HG03159 (cell line): ENCODE measurements around the gene RILP.
A peak's percentile ranks its signal among the peaks of the same experiment; 100 is the strongest.

Experiments
- ATAC-seq: cut with Tn5 transposase; IDR thresholded peaks from one replicate; pipeline ENCODE4 v1.9.1; 2021; ENCODE audit warnings: mild to moderate bottlenecking, moderate library complexity; ENCODE audit not compliant: unreplicated experiment

The RILP gene

DNA sequence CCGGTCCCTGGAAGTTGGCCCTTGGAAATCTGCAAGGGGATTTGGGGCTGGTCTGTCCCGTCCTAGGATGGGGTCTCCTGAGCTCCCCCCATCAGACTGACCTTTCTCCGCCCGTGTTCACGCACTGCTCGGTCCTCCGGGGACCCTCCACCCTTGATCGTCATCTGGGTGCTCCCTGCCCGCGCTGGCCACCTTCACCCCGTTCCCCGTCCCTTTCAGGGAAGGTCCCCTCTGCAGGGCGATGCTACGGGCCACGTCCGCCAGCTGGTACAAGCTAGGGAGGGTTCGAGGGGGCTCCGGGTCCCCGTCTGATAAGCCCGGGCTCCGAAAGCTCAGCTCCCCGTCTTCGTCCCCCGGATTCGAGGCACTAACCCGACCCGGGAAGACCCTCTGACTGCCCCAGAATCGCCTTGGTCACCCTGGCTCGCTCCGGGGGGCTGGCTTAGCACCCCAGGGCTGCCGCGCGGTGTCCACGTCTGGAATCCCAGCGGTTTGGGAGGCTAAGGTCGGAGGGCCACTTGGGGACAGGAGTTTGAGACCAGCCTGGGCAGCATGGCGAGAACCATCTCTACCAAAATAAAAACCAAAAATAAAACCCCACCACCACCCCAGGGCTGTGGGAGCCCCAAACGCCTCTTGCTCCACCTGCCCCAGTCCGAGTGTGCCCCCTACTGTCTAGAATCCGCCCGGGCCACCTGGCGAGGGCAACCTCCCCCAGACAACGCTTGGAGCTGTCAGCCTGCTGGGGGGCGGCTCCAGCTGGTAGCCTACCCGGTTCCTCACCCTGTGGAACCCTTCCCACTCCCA lies 20.0 kb downstream of the RILP start:
- no peak for ATAC-seq

DNA sequence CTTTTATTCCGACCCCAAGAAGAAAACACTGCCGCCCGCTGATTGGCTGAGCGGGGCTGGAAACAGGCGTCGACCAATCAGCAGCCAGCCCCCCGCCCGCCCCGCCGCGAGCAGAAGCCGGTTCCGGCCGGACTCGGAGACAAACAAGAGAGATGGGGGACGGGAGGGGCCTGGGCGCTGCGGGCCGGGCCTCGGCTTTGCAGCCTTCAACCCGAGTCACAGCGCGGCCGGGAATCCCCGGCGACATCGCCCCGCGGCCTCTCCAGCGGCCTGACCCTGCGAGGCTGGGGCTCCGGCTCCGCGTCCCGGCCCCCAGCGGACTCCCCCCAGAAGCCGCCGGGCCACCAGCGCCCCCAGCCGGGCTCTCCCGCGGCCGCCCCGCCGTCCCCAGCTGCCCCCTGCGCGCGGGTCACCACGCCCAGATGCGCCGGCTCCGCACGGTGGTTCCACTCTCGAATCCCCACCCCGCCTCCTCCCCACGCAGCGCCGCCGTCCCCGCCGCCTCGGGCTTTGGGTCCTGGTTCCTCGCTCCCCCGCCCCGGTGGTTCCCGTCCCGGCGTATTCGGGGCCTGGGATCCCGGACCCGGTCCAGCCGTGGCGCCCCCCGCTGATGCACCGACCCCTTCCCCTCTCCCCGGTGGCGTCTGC lies 20.7 kb downstream of the RILP start:
- peak; percentile 52 for ATAC-seq

- peak; percentile 53 for ATAC-seq
These were observed 21.4 kb downstream of the RILP start, which contains the start of gene SLC43A2 for GRCh38 chr17:1627982-1628855. Gene SLC43A2 (minus strand): TSS chr17:1628834. CDS start chr17:1627874, 960 bp downstream.

- no peak for ATAC-seq
These were observed 22.3 kb downstream of the RILP start for GRCh38 chr17:1627182-1627981.

GRCh38 chr17:1626333-1626732 lies 23.3 kb downstream of the RILP start:
- ATAC-seq = no peak

GRCh38 chr17:1625581-1625980 lies 24.1 kb downstream of the RILP start:
- ATAC-seq = no peak

- ATAC-seq = no peak
These were observed 24.6 kb downstream of the RILP start for GRCh38 chr17:1625053-1625452.

DNA sequence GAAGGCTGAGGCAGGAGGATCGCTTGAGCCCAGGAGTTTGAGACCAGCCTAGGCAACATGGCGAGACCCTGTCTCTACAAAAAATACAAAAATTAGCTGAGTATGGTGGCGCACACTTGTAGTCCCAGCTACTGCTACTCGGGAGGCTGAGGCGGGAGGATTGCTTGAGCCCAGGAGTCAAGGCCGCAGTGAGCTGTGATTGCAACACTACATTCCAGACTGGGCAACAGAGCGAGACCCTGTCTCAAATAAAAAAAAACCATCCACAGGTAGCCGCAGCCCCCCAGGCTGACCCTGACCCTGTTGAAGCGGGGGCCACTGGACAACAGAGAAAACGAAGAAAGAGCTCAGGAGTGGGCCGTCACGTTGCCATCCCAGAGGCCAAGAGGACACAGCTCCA lies 25.0 kb downstream of the RILP start:
- no peak for ATAC-seq

DNA sequence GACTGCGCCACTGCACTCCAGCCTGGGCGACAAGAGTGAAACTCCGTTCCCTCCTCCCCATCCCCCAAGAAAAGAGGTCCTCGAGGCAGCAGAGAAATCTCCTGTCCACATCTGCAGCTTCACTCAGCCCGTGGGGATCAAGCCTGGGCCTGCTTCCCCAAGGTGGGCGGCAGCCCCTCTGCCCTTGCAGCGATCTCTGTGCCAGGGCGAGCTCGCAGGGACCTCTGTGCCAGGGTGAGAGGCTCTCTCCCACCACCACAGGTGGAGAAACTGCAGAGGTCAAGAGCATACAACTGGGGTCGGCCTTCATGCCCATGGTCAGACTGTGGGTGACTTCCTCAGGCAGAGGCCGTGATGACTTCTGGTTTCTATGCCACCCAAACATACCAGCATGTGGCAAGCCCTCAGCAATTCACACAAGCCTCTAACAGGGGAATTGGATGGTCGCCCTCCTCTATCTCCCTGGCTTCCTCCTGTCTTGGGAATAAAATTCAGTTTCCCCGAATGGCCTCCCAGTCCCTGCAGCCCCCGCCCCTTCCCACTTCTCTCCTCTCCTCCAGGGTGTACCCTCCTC lies 26.5 kb downstream of the RILP start:
- ATAC-seq = no peak

GRCh38 chr17:1621273-1621954 lies 28.3 kb downstream of the RILP start:
- no peak for ATAC-seq

DNA sequence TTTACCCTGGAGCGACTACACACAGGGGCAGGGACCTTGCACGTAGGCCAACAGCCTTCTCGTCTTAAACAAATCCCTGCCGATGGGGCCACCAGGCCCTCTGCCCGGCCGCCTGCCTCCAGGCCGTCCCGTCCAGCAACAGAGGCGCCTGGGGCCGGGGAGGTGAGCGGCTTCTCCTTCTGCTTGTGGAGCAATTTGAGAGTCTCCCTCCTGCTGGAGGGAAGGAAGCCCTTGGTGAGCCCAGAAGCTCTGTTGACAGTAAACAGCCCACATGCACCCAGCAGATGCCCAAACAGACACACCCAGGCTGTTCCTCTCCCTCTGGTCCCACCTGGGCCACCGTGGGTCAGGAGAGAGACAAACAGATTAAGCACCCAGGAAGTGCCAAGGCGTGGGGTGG lies 29.2 kb downstream of the RILP start:
- no peak for ATAC-seq

- no peak for ATAC-seq
These were observed 32.0 kb downstream of the RILP start for GRCh38 chr17:1617620-1618174.

GRCh38 chr17:1616101-1616500 lies 33.6 kb downstream of the RILP start:
- no peak for ATAC-seq

DNA sequence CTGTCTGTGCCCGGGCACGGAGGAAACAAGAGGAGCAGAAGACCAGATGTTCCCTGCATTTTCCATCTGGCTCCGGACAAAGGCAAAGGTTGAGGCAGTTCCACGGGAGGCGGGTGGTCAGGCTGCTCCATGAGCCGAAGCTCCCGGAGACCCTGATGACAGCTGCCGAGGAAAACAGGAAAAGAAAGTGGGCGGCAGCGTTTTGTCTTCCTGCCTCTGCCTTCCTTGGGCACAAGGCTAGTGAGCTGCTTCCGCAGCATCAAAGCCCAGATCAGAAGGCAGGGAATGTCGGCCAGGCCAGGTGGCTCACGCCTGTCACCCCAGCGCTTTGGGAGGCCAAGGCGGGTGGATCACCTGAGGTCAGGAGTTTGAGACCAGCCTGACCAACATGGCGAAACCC lies 37.3 kb downstream of the RILP start:
- no peak for ATAC-seq

GRCh38 chr17:1611715-1612114 lies 38.0 kb downstream of the RILP start:
- no peak for ATAC-seq

DNA sequence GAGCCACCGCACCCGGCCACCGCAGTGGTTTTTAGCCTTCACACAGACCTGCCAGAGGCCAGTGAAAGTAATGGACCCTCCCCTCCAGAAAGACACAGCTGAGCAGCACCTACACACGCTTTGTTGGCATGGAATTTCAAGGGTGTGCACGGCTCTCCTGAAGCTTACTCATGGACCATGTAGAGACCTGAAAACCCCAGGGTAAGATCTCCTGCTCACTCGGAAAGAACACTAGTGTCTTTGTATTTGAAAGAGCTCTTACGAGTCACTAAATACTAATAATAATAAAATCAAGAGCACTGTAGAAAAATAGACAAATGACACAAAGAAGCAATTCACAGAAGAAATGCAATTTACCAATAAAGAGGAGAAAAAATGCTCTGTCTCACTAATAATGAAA lies 41.0 kb downstream of the RILP start:
- no peak for ATAC-seq

DNA sequence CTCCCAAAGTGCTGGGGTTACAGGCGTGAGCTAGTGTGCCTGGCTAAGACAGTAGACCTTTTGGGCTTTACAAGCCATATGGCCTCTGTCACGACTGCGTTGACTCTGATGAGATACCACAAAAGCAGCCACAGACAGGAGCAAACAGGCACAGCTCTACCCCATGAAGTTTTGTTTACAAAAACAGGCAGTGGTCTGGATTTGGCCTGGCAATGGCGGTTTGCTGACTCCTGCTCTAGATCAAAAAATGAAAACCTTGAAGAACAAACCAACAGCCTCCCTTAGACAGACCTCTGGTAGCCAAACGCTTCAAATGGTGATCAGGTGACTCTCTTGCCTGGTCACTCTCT lies 41.7 kb downstream of the RILP start:
- no peak for ATAC-seq

DNA sequence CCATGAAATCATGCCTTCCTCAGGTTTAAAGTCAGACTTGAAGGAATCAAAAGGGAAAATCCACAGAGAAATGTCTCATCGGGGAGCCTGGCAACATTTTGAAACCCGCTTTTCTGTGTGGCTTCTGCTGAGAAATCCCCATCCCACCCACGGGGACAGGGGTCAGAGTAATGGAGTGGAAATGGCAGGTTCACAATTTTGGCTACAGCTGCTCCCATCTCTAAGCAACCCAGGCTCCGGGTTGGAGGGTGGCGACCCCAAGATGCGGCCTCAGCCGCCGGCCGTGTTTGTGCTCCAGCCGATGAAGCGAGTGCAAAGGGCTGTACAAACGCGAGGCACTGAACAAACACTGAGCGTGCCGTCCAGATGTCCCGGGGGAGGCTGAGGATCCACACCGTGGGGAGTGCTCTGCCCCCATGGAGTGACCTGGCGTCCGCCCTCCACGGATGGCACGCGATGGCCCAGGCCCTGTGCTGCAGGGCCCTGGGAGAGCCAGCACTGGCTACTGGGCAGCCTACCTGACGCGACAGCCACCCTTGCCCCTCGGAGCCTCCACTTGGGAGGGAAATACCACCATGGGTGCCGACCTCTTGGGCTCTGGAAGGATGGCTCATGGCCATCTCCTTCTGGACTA lies 43.2 kb downstream of the RILP start:
- ATAC-seq = no peak
